Amniotic epithelial cell (primary cell): Measurements from ENCODE around the gene ANGPTL1.
"Not testable (repeated sequence)": the region's sequence is repeated elsewhere in the genome, so short reads cannot be mapped to it uniquely, and the experiment has no call there.

Experiments used
- DNase-seq: peaks from one replicate; pipeline ENCODE4 v3.0.0-alpha.2; 2010; ENCODE audit warnings: low read depth

The ANGPTL1 gene

GRCh38 chr1:178864326-178864725, 6.6 kb downstream of the ANGPTL1 start:
- peak; percentile 77 for DNase-seq

GRCh38 chr1:178862864-178863263, 8.0 kb downstream of the ANGPTL1 start:
- no peak for DNase-seq

GRCh38 chr1:178862416-178862815, 8.5 kb downstream of the ANGPTL1 start:
- DNase-seq, result no peak

- no peak for DNase-seq
These were observed 13.8 kb downstream of the ANGPTL1 start for GRCh38 chr1:178857126-178857525.

- DNase-seq, result no peak
These were observed 21.0 kb downstream of the ANGPTL1 start for GRCh38 chr1:178849918-178850317.

GRCh38 chr1:178847919-178848318, 23.0 kb downstream of the ANGPTL1 start:
- DNase-seq, result not testable (repeated sequence)

GRCh38 chr1:178847396-178847849, 23.5 kb downstream of the ANGPTL1 start:
- DNase-seq, result peak; percentile 74

- DNase-seq, result no peak
These were observed 24.6 kb downstream of the ANGPTL1 start for GRCh38 chr1:178846306-178846705.

GRCh38 chr1:178844436-178844835, 26.4 kb downstream of the ANGPTL1 start:
- DNase-seq, result no peak

- no peak for DNase-seq
These were observed 45.7 kb downstream of the ANGPTL1 start for GRCh38 chr1:178825167-178825566.

- no peak for DNase-seq
These were observed 49.6 kb downstream of the ANGPTL1 start for GRCh38 chr1:178821134-178821866.

GRCh38 chr1:178819123-178819522, 51.8 kb downstream of the ANGPTL1 start:
- DNase-seq, result no peak

- DNase-seq, result peak; percentile 23
These were observed 52.5 kb downstream of the ANGPTL1 start for GRCh38 chr1:178818416-178818815.

GRCh38 chr1:178810585-178810984, 60.3 kb downstream of the ANGPTL1 start:
- DNase-seq, result no peak

- no peak for DNase-seq
These were observed 62.3 kb downstream of the ANGPTL1 start for GRCh38 chr1:178808529-178808928.

- DNase-seq, result no peak
These were observed 64.1 kb downstream of the ANGPTL1 start for GRCh38 chr1:178806665-178807300.

- DNase-seq, result peak; percentile 56
These were observed 68.0 kb downstream of the ANGPTL1 start for GRCh38 chr1:178802873-178803272.
